ENCODE results near the gene CELA2A.

The CELA2A gene

DNA sequence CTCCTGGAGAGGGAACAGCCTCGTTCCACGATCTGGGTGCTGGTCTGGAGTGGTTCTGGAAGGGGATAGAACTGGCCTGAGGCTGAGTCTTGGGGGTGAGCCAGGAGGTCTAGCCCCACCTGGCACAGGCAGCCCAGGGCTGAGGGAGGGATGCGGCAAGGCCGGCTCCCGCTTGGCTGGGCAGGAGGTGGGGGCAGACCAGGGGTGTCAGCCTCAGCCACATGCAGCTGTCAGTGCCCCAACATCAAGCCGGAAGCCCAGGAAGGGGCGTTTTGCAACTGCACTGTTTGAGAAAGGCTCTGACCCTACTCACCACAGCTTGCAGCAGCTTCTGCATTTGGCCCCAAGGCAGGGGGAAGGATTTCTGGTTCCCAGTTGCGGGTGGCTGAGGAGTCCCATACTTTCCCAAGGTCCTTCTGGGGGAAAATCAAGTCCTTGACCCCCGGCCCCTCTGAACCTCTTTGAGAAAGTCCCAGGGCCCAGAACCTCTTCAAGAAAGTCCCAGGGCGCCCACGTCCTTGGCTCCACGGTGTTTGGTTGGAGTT, 44.9 kb upstream of the CELA2A start:
- no peak overlapping the region for H3K27ac ChIP-seq
- TF ChIP-seq, protein P1, sequence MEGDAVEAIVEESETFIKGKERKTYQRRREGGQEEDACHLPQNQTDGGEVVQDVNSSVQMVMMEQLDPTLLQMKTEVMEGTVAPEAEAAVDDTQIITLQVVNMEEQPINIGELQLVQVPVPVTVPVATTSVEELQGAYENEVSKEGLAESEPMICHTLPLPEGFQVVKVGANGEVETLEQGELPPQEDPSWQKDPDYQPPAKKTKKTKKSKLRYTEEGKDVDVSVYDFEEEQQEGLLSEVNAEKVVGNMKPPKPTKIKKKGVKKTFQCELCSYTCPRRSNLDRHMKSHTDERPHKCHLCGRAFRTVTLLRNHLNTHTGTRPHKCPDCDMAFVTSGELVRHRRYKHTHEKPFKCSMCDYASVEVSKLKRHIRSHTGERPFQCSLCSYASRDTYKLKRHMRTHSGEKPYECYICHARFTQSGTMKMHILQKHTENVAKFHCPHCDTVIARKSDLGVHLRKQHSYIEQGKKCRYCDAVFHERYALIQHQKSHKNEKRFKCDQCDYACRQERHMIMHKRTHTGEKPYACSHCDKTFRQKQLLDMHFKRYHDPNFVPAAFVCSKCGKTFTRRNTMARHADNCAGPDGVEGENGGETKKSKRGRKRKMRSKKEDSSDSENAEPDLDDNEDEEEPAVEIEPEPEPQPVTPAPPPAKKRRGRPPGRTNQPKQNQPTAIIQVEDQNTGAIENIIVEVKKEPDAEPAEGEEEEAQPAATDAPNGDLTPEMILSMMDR (IDR thresholded peaks at IDR 0.05): no peak
- TF ChIP-seq ZFX (IDR thresholded peaks at IDR 0.05; ENCODE audit: borderline replicate concordance): no peak

- H3K27ac ChIP-seq: no peak overlapping the region
- TF ChIP-seq, protein P1 (IDR thresholded peaks at IDR 0.05): no peak
- no peak for TF ChIP-seq ZFX (IDR thresholded peaks at IDR 0.05; ENCODE audit: borderline replicate concordance)
Observed at GRCh38 chr1:15412175-15412800, 44.2 kb upstream of the CELA2A start.

- no peak overlapping the region for H3K27ac ChIP-seq
- TF ChIP-seq ZFX (IDR thresholded peaks at IDR 0.05; ENCODE audit: borderline replicate concordance): no peak
- TF ChIP-seq, protein P1 (IDR thresholded peaks at IDR 0.05): no peak
Observed at GRCh38 chr1:15412843-15413242, 43.7 kb upstream of the CELA2A start.

DNA sequence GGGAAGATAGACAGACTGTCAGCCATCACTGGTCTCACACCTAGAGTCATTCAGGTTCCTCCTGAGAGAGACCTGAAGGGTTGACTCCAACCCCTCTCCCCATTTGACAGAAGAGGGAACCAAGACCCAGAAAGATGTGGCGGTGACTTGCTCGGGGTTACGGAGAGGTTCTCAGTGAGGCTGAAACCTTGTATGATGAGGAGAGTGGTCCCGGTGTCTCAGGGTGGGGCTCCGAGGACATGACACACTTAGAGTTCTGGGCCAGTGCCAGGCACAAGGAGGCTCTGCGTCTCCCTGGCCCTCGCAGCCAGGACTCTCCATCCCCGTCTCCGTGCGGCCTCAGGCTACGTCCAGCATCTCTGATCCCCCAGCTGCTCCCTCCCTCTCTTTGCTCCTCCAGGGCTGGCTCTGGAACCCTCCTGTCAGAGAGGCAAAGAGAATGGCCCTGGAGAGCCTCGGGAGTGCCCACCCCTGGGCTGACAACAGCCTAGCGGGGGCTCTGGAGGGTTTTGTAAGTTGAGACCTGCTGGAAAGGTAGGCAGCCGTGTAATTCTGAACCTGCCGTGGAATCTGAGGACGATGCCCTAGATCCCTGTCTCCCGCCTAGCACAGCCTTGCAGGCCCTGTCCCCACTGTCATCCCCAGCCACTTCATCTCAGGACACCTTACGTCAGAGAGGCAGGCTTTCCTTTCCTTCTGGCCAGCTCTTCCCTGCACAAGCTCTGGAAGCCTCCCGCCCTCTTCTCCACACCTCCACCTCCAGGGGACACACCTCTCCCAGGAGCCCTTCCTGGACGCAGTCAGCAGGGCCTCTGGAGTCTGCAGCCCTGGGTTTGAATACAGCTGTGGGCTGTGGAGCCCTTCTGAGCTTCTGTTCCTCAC, 42.7 kb upstream of the CELA2A start:
- TF ChIP-seq, protein P1 (IDR thresholded peaks at IDR 0.05): no peak
- TF ChIP-seq ZFX (IDR thresholded peaks at IDR 0.05; ENCODE audit: borderline replicate concordance): no peak

DNA sequence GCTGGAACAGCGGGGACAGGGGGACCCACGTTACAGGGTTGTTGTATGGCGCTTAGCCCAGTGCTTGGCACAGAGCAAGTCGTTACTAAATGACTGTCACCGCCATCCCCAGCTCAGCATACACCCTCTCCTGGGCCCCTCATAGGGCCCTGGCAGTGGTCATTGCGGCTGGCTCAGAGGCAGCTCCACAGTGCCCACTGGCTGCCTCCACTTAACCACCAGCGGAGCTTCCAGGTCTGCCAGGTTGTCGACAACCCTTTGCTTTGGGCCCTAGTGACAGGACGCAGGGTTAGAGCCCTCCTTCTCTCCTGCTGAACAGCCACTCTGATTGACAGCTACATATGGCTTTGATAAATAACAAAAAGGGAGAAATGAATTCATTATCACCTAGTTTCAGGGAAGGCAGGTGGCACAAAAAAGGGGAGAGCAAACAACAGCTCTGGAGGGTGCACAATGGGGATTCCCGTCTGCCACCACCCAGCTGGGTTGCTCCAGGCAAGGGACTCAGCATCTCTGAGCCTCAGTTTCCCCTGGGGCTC, 42.0 kb upstream of the CELA2A start:
- no peak for TF ChIP-seq ZFX (IDR thresholded peaks at IDR 0.05; ENCODE audit: borderline replicate concordance)
- TF ChIP-seq, protein P1 (IDR thresholded peaks at IDR 0.05): no peak
- H3K27ac ChIP-seq: no peak overlapping the region

More for the DNA sequence above, 42.7 kb upstream of the CELA2A start:
- no peak overlapping the region for H3K27ac ChIP-seq

GRCh38 chr1:15417059-15417934, 39.2 kb upstream of the CELA2A start:
- no peak overlapping the region for H3K27ac ChIP-seq

More at GRCh38 chr1:15417059-15417934, 39.2 kb upstream of the CELA2A start:
- no peak for TF ChIP-seq ZFX (IDR thresholded peaks at IDR 0.05; ENCODE audit: borderline replicate concordance)
- TF ChIP-seq, protein P1 (IDR thresholded peaks at IDR 0.05): no peak

Data from 22Rv1 (cell line).